HAP-1 (cell line): ENCODE data around the gene CD200R1L.
"Not testable (repeated sequence)": the region's sequence is repeated elsewhere in the genome, so short reads cannot be mapped to it uniquely, and the experiment has no call there.

Experiments
- DNase-seq, 2 experiments: peaks; one replicate each; pipeline ENCODE4 v3.0.0-alpha.2; 2016 to 2020; ENCODE audit warnings: low spot score in 2 of 2
- H3K27me3 ChIP-seq: fragments of 250-450 bp; sonication (Bioruptor Pico); 2 replicates; pipeline ENCODE4 v1.5.1; 2020; ENCODE audit warnings: low read depth, mild to moderate bottlenecking, moderate library complexity
- H3K36me3 ChIP-seq: fragments of 250-450 bp; sonication (Bioruptor Pico); replicated peaks from 2 replicates; pipeline ENCODE4 v1.5.1; 2020; ENCODE audit warnings: mild to moderate bottlenecking
- H3K4me1 ChIP-seq: fragments of 250-450 bp; sonication (Bioruptor Pico); 2 replicates; pipeline ENCODE4 v1.5.1; 2020; ENCODE audit warnings: mild to moderate bottlenecking
- H3K4me3 ChIP-seq: fragments of 250-450 bp; sonication (Bioruptor Pico); 2 replicates; pipeline ENCODE4 v1.5.1; 2020; ENCODE audit warnings: mild to moderate bottlenecking, moderate library complexity
- H3K9me3 ChIP-seq: fragments of 250-450 bp; sonication (Bioruptor Pico); 2 replicates; pipeline ENCODE4 v1.5.1; 2020; ENCODE audit warnings: mild to moderate bottlenecking, moderate library complexity
- in situ Hi-C: fragments of 300-500 bp; cut with MboI; formaldehyde crosslinking; loops from 3 replicates; pipeline ENCODE4 v1.14.3; 2020; ENCODE audit warnings: low sequenced_read_pairs, inconsistent platforms, mixed read lengths

Gene CD200R1L

GRCh38 chr3:112856537-112856936 lies 9.9 kb upstream of the CD200R1L start:
- DNase-seq = no peak
- no peaks in the 10 kb centered on the region for H3K36me3 ChIP-seq
- no peaks in the 10 kb centered on the region for H3K27me3 ChIP-seq
- H3K4me1 ChIP-seq = peaks cover 5% of the 10 kb centered on the region
- in situ Hi-C loops = no loop called here
- H3K9me3 ChIP-seq = peaks cover 5% of the 10 kb centered on the region; the same call in 1 of the 2 replicates
- H3K4me3 ChIP-seq = no peak overlapping the region

GRCh38 chr3:112855883-112856282 lies 9.2 kb upstream of the CD200R1L start:
- Histone ChIP-seq H3K36me3 (no peaks in the 10 kb centered on the region), H3K4me1 (peaks cover 5% of the 10 kb centered on the region), H3K4me3 (no peak overlapping the region), H3K27me3 (no peaks in the 10 kb centered on the region), H3K9me3 (peaks cover 5% of the 10 kb centered on the region; the same call in 1 of the 2 replicates)
- DNase-seq = no peak
- in situ Hi-C loops = no loop called here

- H3K9me3 ChIP-seq, DNase-seq, H3K27me3 ChIP-seq, in situ Hi-C loops, H3K4me3 ChIP-seq, H3K36me3 ChIP-seq, H3K4me1 ChIP-seq: not testable (repeated sequence)
Measured at GRCh38 chr3:112855074-112855473, 8.4 kb upstream of the CD200R1L start.

- in situ Hi-C loops = no loop called here
- Histone ChIP-seq H3K27me3 (0 out of 2 replicates have a peak, but pooled peaks cover 2% of the 10 kb centered on the region), H3K4me1 (no peaks in the 10 kb centered on the region), H3K4me3 (no peak overlapping the region), H3K9me3 (no peaks in the 10 kb centered on the region; the same call in 1 of the 2 replicates), H3K36me3 (no peaks in the 10 kb centered on the region)
- DNase-seq = no peak
Measured at GRCh38 chr3:112848196-112848595, 1.5 kb upstream of the CD200R1L start.

GRCh38 chr3:112847692-112848091 lies 1.0 kb upstream of the CD200R1L start:
- no peak for DNase-seq
- in situ Hi-C loops = no loop called here
- H3K36me3 ChIP-seq = no peaks in the 10 kb centered on the region

GRCh38 chr3:112845772-112846171 lies 892 bp downstream of the CD200R1L start:
- in situ Hi-C loops = no loop called here

More at GRCh38 chr3:112847692-112848091, 1.0 kb upstream of the CD200R1L start:
- Histone ChIP-seq H3K9me3 (no peaks in the 10 kb centered on the region; the same call in 1 of the 2 replicates), H3K4me3 (no peak overlapping the region), H3K4me1 (no peaks in the 10 kb centered on the region), H3K27me3 (0 out of 2 replicates have a peak, but pooled peaks cover 2% of the 10 kb centered on the region)

GRCh38 chr3:112829046-112829445 lies 17.6 kb downstream of the CD200R1L start:
- Histone ChIP-seq H3K9me3 (no peaks in the 10 kb centered on the region), H3K27me3 (peaks cover 6% of the 10 kb centered on the region; the same call in 1 of the 2 replicates), H3K36me3 (no peaks in the 10 kb centered on the region), H3K4me1 (no peaks in the 10 kb centered on the region), H3K4me3 (no peak overlapping the region)
- in situ Hi-C loops = no loop called here
- no peak for DNase-seq

More at GRCh38 chr3:112845772-112846171, 892 bp downstream of the CD200R1L start:
- H3K36me3 ChIP-seq = no peaks in the 10 kb centered on the region
- no peaks in the 10 kb centered on the region; the same call in 1 of the 2 replicates for H3K9me3 ChIP-seq
- DNase-seq = no peak
- H3K4me1 ChIP-seq = no peaks in the 10 kb centered on the region
- 0 out of 2 replicates have a peak, but pooled peaks cover 2% of the 10 kb centered on the region for H3K27me3 ChIP-seq
- no peak overlapping the region for H3K4me3 ChIP-seq

GRCh38 chr3:112822064-112823055 lies 24.3 kb downstream of the CD200R1L start:
- Histone ChIP-seq H3K4me1 (no peaks in the 10 kb centered on the region), H3K4me3 (no peak overlapping the region), H3K27me3 (no peaks in the 10 kb centered on the region), H3K36me3 (no peaks in the 10 kb centered on the region), H3K9me3 (no peaks in the 10 kb centered on the region)
- in situ Hi-C loops = no loop called here
- DNase-seq = no peak

GRCh38 chr3:112818289-112818688 lies 28.4 kb downstream of the CD200R1L start:
- Histone ChIP-seq H3K27me3 (no peaks in the 10 kb centered on the region), H3K36me3 (no peaks in the 10 kb centered on the region), H3K4me3 (no peak overlapping the region), H3K4me1 (no peaks in the 10 kb centered on the region), H3K9me3 (no peaks in the 10 kb centered on the region)
- in situ Hi-C loops = no loop called here
- no peak for DNase-seq

GRCh38 chr3:112817797-112818196 lies 28.9 kb downstream of the CD200R1L start:
- Histone ChIP-seq H3K9me3 (no peaks in the 10 kb centered on the region), H3K4me1 (no peaks in the 10 kb centered on the region), H3K27me3 (no peaks in the 10 kb centered on the region), H3K4me3 (no peak overlapping the region), H3K36me3 (no peaks in the 10 kb centered on the region)
- no peak for DNase-seq
- in situ Hi-C loops = no loop called here

- Histone ChIP-seq H3K27me3 (no peaks in the 10 kb centered on the region), H3K4me3 (no peak overlapping the region), H3K4me1 (no peaks in the 10 kb centered on the region), H3K36me3 (no peaks in the 10 kb centered on the region), H3K9me3 (no peaks in the 10 kb centered on the region)
- no peak for DNase-seq
- in situ Hi-C loops = no loop called here
Measured at GRCh38 chr3:112817271-112817670, 29.4 kb downstream of the CD200R1L start.

GRCh38 chr3:112815981-112816380 lies 30.7 kb downstream of the CD200R1L start:
- H3K4me3 ChIP-seq = no peak overlapping the region
- no peaks in the 10 kb centered on the region for H3K36me3 ChIP-seq
- H3K9me3 ChIP-seq = no peaks in the 10 kb centered on the region
- no peaks in the 10 kb centered on the region for H3K27me3 ChIP-seq
- H3K4me1 ChIP-seq = no peaks in the 10 kb centered on the region
- in situ Hi-C loops = no loop called here
- DNase-seq = no peak

GRCh38 chr3:112814266-112814665 lies 32.4 kb downstream of the CD200R1L start:
- Histone ChIP-seq H3K36me3 (no peaks in the 10 kb centered on the region), H3K4me1 (no peaks in the 10 kb centered on the region), H3K4me3 (no peak overlapping the region), H3K27me3 (peaks cover 6% of the 10 kb centered on the region; the same call in 1 of the 2 replicates), H3K9me3 (no peaks in the 10 kb centered on the region)
- no peak for DNase-seq
- in situ Hi-C loops = no loop called here

GRCh38 chr3:112813723-112814171 lies 32.9 kb downstream of the CD200R1L start:
- H3K4me3 ChIP-seq = no peak overlapping the region
- H3K27me3 ChIP-seq = peaks cover 6% of the 10 kb centered on the region; the same call in 1 of the 2 replicates
- no peaks in the 10 kb centered on the region for H3K9me3 ChIP-seq
- DNase-seq = no peak
- no peaks in the 10 kb centered on the region for H3K4me1 ChIP-seq
- in situ Hi-C loops = no loop called here
- no peaks in the 10 kb centered on the region for H3K36me3 ChIP-seq
